Adipocyte (in vitro differentiated cells): ENCODE measurements around the gene ZBTB49.
"Not testable (repeated sequence)": the region's sequence is repeated elsewhere in the genome, so short reads cannot be mapped to it uniquely, and the experiment has no call there.

Experiments used
- DNase-seq: peaks from one replicate; pipeline ENCODE4 v3.0.0-alpha.2; 2015; ENCODE audit warnings: low read depth
- H3K27me3 ChIP-seq: replicated peaks from 2 replicates; pipeline ENCODE4 v1.7.0; 2013; ENCODE audit warnings: mild to moderate bottlenecking, low read length, moderate library complexity; ENCODE audit not compliant: control insufficient read depth, insufficient read depth
- H3K36me3 ChIP-seq: 2 replicates; pipeline ENCODE4 v1.7.0; 2013; ENCODE audit warnings: low read length, mild to moderate bottlenecking, moderate library complexity; ENCODE audit not compliant: control insufficient read depth, insufficient read depth, severe bottlenecking
- H3K4me1 ChIP-seq: 2 replicates; pipeline ENCODE4 v1.7.0; 2013; ENCODE audit warnings: mild to moderate bottlenecking, low read length, moderate library complexity; ENCODE audit not compliant: control insufficient read depth, insufficient read depth
- H3K4me3 ChIP-seq: 2 replicates; pipeline ENCODE4 v1.7.0; 2013; ENCODE audit warnings: mild to moderate bottlenecking, low read length, moderate library complexity
- H3K9ac ChIP-seq: 2 replicates; pipeline ENCODE4 v1.7.0; 2013; ENCODE audit warnings: mild to moderate bottlenecking, low read length, moderate library complexity
- H3K9me3 ChIP-seq: 2 replicates; pipeline ENCODE4 v1.7.0; 2013; ENCODE audit warnings: mild to moderate bottlenecking, low read length, moderate library complexity; ENCODE audit not compliant: control insufficient read depth

The ZBTB49 gene, protein sequence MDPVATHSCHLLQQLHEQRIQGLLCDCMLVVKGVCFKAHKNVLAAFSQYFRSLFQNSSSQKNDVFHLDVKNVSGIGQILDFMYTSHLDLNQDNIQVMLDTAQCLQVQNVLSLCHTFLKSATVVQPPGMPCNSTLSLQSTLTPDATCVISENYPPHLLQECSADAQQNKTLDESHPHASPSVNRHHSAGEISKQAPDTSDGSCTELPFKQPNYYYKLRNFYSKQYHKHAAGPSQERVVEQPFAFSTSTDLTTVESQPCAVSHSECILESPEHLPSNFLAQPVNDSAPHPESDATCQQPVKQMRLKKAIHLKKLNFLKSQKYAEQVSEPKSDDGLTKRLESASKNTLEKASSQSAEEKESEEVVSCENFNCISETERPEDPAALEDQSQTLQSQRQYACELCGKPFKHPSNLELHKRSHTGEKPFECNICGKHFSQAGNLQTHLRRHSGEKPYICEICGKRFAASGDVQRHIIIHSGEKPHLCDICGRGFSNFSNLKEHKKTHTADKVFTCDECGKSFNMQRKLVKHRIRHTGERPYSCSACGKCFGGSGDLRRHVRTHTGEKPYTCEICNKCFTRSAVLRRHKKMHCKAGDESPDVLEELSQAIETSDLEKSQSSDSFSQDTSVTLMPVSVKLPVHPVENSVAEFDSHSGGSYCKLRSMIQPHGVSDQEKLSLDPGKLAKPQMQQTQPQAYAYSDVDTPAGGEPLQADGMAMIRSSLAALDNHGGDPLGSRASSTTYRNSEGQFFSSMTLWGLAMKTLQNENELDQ

DNA sequence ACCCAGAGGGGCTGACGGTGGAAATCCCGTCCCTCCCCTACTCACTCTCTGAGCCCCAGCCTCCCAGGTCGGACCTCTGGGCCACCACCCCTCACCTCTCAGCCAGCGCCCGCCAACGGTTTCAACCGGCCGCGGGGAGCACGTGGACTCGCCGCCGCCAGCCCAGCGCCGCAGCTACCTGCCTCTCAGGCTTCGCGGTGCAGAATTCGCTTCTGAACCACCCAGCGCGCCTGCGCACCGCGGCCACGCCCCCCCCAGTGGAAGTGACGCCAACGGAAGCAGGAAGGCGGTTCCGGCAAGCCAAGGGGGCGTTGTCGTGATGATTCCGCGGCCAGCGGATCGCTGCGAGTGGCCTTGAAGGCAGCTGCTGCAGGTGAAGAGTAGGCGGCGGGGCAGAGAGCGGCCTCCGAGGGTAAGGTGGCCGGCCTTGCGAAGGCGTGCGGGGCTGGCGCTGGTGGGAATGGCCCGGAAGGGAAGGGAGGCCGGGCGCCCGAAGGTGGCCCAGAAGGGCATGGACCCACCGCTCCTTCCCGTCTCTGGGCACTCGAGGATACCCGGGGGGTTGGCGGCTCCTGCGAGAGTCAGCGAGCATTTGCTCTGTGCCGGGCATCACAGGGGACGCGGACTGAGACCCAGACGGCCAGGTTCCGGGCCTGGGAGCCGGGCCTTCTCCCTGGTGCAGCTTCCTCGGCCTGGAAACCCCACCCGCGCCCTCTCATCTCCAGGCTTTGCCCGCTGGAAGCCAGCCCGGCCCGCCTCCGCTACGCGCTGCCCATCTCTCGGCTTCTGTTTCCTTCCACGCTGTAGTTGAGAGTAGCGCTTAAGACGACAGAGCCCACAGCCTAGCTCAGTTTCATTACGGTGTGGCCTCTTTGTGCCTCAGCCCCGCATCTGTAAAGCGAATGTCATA lies at the start of gene ZBTB49, which contains the start of gene LYAR:
ZBTB49 (plus strand) TSS at position 311 of the 910 bp plus-strand sequence. CDS start 9,695 bp downstream, outside the sequence.
LYAR (minus strand) TSS at position 214 of the 910 bp plus-strand sequence. CDS start 6,412 bp downstream, outside the sequence.
- peak; percentile 97 for DNase-seq
- H3K36me3 ChIP-seq: peaks cover 11% of the 10 kb centered on the region
- peaks cover 21% of the 10 kb centered on the region for H3K4me1 ChIP-seq
- no peaks in the 10 kb centered on the region for H3K9me3 ChIP-seq
- peak within 1 kb of the TSS; percentile 91 for H3K4me3 ChIP-seq
- H3K9ac ChIP-seq: peak within 1 kb of the TSS; percentile 88
- H3K27me3 ChIP-seq: no peaks in the 10 kb centered on the region

GRCh38 chr4:4245172-4245571 lies 44.9 kb upstream of the ZBTB49 start:
- H3K9me3 ChIP-seq: no peaks in the 10 kb centered on the region
- no peak overlapping the region for H3K9ac ChIP-seq
- H3K4me1 ChIP-seq: peaks cover 15% of the 10 kb centered on the region
- H3K36me3 ChIP-seq: peaks cover 44% of the 10 kb centered on the region
- no peak overlapping the region for H3K4me3 ChIP-seq
- DNase-seq: no peak
- no peaks in the 10 kb centered on the region for H3K27me3 ChIP-seq

- DNase-seq: no peak
- peaks cover 4% of the 10 kb centered on the region for H3K27me3 ChIP-seq
- peak overlapping the region; percentile 98 for H3K9ac ChIP-seq
- H3K4me3 ChIP-seq: peak overlapping the region; percentile 93
- peaks cover 15% of the 10 kb centered on the region for H3K4me1 ChIP-seq
- no peaks in the 10 kb centered on the region for H3K9me3 ChIP-seq
- H3K36me3 ChIP-seq: peaks cover 24% of the 10 kb centered on the region
Observed at GRCh38 chr4:4247696-4248028, 42.4 kb upstream of the ZBTB49 start.

GRCh38 chr4:4248029-4248884 lies 41.8 kb upstream of the ZBTB49 start, which contains the start of gene TMEM128:
Gene TMEM128 (minus strand): TSS chr4:4248223. CDS start chr4:4248202, 21 bp downstream.
- peaks cover 24% of the 10 kb centered on the region for H3K36me3 ChIP-seq
- H3K4me1 ChIP-seq: peaks cover 15% of the 10 kb centered on the region
- no peaks in the 10 kb centered on the region for H3K9me3 ChIP-seq
- peak within 1 kb of the TSS; percentile 93 for H3K4me3 ChIP-seq
- H3K9ac ChIP-seq: peak within 1 kb of the TSS; percentile 98
- peaks cover 4% of the 10 kb centered on the region for H3K27me3 ChIP-seq
- peak; percentile 98 for DNase-seq

DNA sequence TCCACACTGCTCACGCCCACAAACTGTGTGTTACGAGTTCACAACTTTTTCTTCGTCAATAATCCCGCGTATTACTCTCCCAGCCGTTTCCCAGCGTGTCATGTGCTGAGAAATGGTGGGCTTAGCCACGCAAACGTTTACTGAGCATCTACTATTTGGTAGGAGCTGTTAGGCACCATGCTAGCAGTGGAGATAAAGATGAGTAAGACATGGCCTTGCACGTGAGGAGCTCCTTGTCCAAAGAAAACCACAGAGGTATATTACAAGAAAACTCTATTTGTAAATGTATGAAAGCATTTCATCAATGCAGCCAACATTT lies 41.2 kb upstream of the ZBTB49 start:
- Histone ChIP-seq H3K9me3 (no peaks in the 10 kb centered on the region), H3K4me3 (peak overlapping the region; percentile 93), H3K4me1 (peaks cover 15% of the 10 kb centered on the region), H3K9ac (peak overlapping the region; percentile 98), H3K36me3 (peaks cover 18% of the 10 kb centered on the region), H3K27me3 (peaks cover 4% of the 10 kb centered on the region)
- DNase-seq: no peak

GRCh38 chr4:4249342-4249741 lies 40.7 kb upstream of the ZBTB49 start:
- DNase-seq, H3K9me3 ChIP-seq, H3K27me3 ChIP-seq, H3K4me3 ChIP-seq, H3K9ac ChIP-seq: not testable (repeated sequence)
- peaks cover 13% of the 10 kb centered on the region for H3K36me3 ChIP-seq
- H3K4me1 ChIP-seq: peaks cover 15% of the 10 kb centered on the region

DNA sequence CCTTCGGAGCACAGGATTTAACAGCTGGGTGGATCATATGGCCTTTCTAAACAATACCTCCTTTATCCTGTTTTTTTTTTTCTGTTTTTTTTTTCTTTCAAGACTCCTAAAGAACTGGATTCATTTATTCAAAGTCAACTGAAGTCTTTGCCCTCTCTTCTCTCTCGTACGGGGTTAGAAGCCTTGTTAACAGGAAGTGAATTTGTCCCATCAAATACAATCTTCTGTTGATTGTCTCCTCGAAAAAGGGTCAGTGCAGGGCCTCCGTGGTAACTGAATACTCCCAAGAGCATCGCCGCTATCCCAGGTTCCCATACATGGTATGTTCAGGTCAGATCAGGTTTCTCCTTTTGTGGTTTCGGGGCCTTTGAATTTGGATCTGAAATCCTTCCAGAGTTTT lies 40.2 kb upstream of the ZBTB49 start:
- no peaks in the 10 kb centered on the region for H3K9me3 ChIP-seq
- peaks cover 8% of the 10 kb centered on the region for H3K36me3 ChIP-seq
- H3K27me3 ChIP-seq: peaks cover 13% of the 10 kb centered on the region
- no peak overlapping the region for H3K4me3 ChIP-seq
- peaks cover 15% of the 10 kb centered on the region for H3K4me1 ChIP-seq
- no peak overlapping the region for H3K9ac ChIP-seq
- DNase-seq: no peak

DNA sequence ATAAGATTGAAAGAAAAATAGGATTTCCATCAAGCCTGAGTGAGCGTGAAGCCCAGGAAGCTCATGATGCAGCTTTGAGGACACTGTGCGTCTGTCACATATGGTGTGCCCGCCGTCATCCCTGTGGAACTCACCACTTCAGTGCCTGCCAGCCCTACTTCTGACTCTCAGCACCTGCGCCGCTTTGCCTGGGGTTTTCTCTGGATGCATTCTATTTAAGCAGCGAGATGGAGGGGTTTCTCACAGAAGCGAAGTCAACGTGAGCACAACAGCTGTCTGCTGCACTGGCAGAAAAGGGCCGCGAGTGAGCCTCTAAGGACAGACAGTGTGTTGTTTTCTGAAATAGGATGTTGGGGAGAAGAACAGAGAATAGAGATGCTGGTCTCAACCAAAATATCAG lies 35.9 kb upstream of the ZBTB49 start:
- H3K9me3 ChIP-seq: no peaks in the 10 kb centered on the region
- H3K4me1 ChIP-seq: peaks cover under 1% of the 10 kb centered on the region
- H3K27me3 ChIP-seq: peaks cover 36% of the 10 kb centered on the region
- no peaks in the 10 kb centered on the region for H3K36me3 ChIP-seq
- no peak overlapping the region for H3K9ac ChIP-seq
- H3K4me3 ChIP-seq: no peak overlapping the region
- no peak for DNase-seq

DNA sequence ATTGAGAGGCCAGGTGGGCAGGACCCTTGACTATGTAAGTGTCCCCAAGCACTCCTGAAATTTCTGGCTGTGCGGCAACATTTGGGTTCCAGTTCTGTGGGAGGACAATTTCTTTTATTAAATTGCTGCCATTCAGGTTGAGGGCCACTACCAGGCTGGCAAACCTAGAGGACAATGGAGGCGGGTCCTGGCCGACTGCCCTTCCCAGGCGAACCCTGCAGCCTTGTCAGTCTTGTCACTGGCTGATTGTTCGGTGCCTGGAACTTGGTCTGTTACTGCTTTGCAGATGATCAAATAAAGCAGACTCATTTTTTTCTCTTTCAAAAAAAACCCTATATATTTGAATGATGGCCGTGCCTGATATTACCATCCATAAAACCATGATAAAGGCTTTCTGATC lies 35.4 kb upstream of the ZBTB49 start:
- H3K27me3 ChIP-seq: peaks cover 36% of the 10 kb centered on the region
- H3K36me3 ChIP-seq: no peaks in the 10 kb centered on the region
- H3K4me3 ChIP-seq: no peak overlapping the region
- H3K4me1 ChIP-seq: peaks cover 5% of the 10 kb centered on the region
- no peaks in the 10 kb centered on the region for H3K9me3 ChIP-seq
- no peak for DNase-seq
- H3K9ac ChIP-seq: no peak overlapping the region

- peaks cover 7% of the 10 kb centered on the region for H3K4me1 ChIP-seq
- H3K9me3 ChIP-seq: no peaks in the 10 kb centered on the region
- H3K36me3 ChIP-seq: no peaks in the 10 kb centered on the region
- DNase-seq: no peak
- H3K27me3 ChIP-seq: peaks cover 37% of the 10 kb centered on the region
- no peak overlapping the region for H3K9ac ChIP-seq
- no peak overlapping the region for H3K4me3 ChIP-seq
Observed at GRCh38 chr4:4256799-4257198, 33.3 kb upstream of the ZBTB49 start.
